HG03354 (cell line): Measurements from ENCODE around the gene MAP2K2.
"Not testable (repeated sequence)": the region's sequence is repeated elsewhere in the genome, so short reads cannot be mapped to it uniquely, and the experiment has no call there.

Source experiments
- ATAC-seq: cut with Tn5 transposase; IDR thresholded peaks from one replicate; pipeline ENCODE4 v1.9.1; 2021; ENCODE audit warnings: mild to moderate bottlenecking; ENCODE audit not compliant: unreplicated experiment, poor library complexity, severe bottlenecking

MAP2K2 gene

GRCh38 chr19:4123615-4124568 lies at the start of gene MAP2K2:
Gene MAP2K2 (minus strand): TSS chr19:4124122. CDS start chr19:4123875, 247 bp downstream.
- ATAC-seq = peak; percentile 92

GRCh38 chr19:4172861-4173473 lies 49.0 kb upstream of the MAP2K2 start:
- ATAC-seq = no peak

- no peak for ATAC-seq
Observed at GRCh38 chr19:4171676-4172075, 47.8 kb upstream of the MAP2K2 start.

- no peak for ATAC-seq
Observed at GRCh38 chr19:4164262-4164661, 40.3 kb upstream of the MAP2K2 start.

- ATAC-seq = no peak
Observed at GRCh38 chr19:4161415-4162077, 37.6 kb upstream of the MAP2K2 start.

- not testable (repeated sequence) for ATAC-seq
Observed at GRCh38 chr19:4157971-4158370, 34.0 kb upstream of the MAP2K2 start.

- ATAC-seq = no peak
Observed at GRCh38 chr19:4157164-4157563, 33.2 kb upstream of the MAP2K2 start.

GRCh38 chr19:4154571-4155312 lies 30.8 kb upstream of the MAP2K2 start:
- ATAC-seq = no peak

- ATAC-seq = no peak
Observed at GRCh38 chr19:4152241-4152998, 28.5 kb upstream of the MAP2K2 start.

GRCh38 chr19:4151623-4152022 lies 27.7 kb upstream of the MAP2K2 start:
- ATAC-seq = no peak

GRCh38 chr19:4149518-4150288 lies 25.8 kb upstream of the MAP2K2 start:
- no peak for ATAC-seq

GRCh38 chr19:4144666-4145249 lies 20.8 kb upstream of the MAP2K2 start:
- ATAC-seq = no peak

- not testable (repeated sequence) for ATAC-seq
Observed at GRCh38 chr19:4142916-4143315, 19.0 kb upstream of the MAP2K2 start.

GRCh38 chr19:4140237-4140711 lies 16.4 kb upstream of the MAP2K2 start:
- ATAC-seq = no peak

- no peak for ATAC-seq
Observed at GRCh38 chr19:4139614-4140236, 15.8 kb upstream of the MAP2K2 start.

GRCh38 chr19:4138445-4138844 lies 14.5 kb upstream of the MAP2K2 start:
- no peak for ATAC-seq

GRCh38 chr19:4136680-4137088 lies 12.8 kb upstream of the MAP2K2 start:
- ATAC-seq = no peak
